ENCODE measurements around the gene RFLNA. TPM values are rescaled to one million over a fixed set of nuclear protein-coding genes. Genes with fewer than 3 reads are reported as not detected.

Gene RFLNA
- polyA plus RNA-seq, 3 donors = 5.4 to 9.3 (median 8.8) TPM

DNA sequence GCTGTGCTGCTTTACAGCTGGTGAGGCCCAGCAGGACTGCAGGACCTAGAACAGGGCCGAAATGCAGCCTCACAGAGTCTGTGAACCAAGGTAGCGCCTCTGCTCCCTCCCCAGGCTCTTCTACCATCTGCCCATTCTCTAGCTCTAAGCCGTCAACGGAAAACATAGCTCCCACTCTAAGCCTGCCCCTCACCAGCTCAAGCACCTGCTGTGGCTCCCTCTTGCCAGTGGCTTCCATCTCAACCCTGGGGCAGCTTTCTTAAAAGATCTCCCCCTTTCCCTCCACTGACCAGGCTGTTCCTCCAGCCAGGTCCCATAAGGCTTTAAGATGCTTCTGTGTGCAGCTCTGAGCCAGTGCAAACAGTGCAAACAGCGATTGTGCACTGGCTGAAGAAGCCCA is 61.3 kb downstream of the RFLNA start:
- no peak for DNase-seq

DNA sequence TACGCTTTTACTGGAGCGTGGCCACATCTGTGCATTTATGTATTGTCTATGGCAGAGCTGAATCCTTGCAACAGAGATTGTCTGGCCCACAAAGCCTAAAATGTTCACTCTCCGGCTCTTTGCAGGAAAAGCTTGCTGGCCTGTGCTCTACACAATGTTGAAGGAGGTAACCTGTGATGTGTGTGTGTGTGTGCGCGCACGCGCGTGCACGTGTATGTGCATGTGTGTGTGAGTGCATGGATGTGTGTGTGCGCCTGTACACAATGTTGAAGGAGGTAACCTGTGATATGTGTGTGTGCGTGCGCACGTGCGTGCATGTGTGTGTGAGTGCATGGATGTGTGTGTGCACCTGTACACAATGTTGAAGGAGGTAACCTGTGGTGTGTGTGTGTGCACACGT is 62.7 kb downstream of the RFLNA start:
- DNase-seq = no peak

DNA sequence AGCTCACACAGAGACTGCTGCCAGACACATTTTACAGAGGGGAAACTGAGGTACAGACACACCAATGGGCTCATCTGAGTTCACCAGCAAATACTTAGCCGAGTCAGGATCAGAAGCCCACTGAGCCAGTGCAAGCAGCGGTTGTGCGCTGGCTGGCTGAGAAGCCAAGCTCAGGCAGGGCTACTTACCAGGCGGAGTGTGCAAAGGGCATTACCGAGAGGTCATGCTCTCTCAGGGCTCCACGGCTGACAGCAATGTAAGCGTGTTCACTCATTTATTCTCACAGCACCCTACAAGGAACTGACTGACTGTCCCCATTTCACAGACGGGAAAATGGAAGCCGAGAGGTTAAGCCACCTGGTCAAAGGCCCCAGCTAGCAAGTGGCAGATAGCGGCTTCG is 63.7 kb downstream of the RFLNA start:
- DNase-seq = no peak

DNA sequence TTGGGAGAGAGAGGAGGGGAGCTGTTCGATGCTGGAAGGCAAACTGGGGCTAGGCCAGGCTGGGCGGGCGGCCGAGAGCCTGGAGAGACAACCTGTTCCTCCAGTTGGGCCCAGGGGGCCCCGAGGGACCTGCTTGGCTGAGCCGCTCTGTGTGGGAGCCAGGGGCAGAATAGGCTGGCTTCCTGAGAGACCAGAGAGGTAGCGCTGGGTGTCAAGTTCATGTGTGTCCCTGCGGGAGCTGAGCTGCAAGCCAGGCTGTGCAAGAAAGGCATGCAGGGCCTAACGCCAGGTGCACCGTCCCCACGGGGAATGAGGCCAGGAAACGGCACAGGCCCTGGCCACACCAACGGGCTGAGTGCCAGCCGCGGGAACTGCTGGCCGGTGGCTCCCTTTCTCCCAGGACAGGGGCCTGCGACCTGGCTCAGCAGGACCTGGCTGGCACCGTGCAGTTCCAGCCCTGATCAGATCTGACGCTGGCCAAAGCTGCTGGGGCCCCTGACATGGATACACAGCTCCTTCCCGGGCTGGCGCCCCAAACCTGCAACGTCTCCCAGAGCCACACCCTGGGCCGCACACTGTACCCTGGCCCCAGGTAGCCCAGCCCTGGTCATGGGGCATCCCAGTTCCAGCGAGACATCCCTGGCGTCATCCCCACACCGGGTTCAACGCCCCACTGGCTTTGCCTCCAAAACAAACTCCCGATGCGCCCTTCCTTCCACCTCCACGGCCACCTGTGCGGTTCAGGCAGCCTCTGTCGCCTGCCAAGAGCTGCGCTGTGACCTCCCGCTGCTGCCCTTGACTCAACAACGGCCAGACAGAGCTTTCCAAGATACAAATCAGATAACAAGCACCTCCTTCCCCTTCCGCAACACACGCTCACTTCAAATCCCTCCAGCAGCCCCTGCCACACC is 65.0 kb downstream of the RFLNA start:
- DNase-seq = peak; percentile 29

DNA sequence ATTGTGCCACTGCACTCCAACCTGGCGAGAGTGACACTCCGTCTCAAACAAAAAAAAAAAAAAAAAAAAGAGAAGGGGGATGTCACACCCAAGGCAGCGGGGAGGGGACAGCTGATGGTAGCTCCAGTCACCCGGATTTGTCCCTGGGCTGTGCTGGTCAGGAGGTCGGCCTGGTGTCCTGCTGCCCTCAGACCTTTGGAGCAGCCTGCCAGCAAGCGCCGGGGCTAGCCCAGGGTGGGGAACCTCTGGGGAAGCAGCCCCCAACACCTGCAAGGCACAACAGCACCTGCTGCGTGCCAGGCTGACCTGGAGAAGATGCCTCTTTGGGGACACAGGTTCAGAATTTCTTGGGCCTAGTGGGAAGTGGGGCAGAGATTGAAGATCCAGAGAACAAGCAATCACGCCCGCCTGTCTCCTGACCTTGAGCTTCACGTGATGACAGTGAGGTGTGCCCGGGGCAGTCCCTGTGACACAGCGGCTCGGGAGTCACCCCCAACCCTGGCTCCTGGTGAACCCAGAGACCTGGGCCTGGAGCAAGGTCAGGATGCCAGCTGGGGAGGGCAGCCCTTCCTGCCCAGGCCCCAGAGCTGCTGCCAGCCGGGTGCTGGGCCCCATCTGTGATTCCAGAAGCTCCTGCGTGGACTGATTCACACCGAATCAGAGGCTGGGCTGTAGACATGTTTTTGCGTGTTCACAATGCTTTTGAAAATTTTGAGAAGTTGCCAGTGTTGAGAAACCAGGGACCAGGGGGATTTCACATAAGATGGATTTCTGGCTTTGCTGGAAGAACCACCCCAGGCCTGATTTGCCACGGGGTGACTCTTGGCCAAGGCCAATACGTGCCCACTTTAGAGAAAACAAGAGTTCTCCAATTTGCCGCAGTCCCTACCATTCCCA is 66.4 kb downstream of the RFLNA start:
- no peak for DNase-seq

DNA sequence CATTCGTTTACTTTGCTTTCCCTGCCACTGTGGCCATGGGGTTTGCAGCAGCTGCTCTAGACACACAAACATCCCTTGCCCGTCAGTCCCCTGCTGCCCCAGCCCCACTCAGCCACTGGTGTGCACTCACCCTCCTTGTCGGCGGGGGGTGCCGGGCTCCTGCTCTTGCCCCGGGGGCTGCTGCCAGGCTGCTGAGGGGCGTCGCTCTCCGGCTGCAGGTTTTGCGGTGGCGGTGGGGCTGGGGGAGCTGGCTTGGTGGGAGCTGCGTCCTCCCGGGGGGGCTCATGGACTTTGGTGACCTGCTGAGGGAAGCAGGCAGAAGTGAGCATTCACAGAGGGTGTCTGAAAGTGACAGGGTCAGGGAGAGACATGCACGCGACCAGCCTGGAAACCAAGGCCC is 67.1 kb downstream of the RFLNA start:
- DNase-seq = no peak

DNA sequence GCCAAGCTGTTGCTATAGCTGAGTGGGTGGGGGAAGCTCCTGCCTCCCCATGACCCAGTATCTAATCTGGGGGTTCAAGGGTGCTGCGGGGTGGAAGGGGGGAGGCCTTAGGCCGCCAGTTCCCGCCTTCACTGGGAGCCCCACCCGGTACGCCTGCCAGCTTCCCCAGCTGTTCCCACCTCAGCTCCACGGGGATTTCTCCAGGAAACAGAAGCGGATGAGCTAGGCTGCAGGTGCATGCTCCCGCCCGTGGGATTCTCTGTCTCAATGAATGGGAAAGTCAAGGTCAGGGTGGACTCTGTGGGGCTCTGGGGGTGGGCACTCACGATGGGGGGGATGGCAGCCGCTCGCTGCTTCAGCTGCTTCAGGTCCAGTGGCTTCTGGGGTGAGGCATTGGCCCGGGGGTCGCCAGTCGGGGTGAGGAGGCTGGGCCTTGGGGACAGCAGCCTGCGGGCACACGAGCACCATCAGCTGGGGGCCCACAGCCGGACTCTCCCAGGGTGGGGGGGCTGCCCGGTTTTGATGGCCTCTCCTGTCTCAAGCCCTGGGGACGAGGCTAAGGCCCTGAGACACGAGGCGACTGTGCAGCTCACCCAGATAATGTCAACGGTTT is 68.6 kb downstream of the RFLNA start:
- no peak for DNase-seq

DNA sequence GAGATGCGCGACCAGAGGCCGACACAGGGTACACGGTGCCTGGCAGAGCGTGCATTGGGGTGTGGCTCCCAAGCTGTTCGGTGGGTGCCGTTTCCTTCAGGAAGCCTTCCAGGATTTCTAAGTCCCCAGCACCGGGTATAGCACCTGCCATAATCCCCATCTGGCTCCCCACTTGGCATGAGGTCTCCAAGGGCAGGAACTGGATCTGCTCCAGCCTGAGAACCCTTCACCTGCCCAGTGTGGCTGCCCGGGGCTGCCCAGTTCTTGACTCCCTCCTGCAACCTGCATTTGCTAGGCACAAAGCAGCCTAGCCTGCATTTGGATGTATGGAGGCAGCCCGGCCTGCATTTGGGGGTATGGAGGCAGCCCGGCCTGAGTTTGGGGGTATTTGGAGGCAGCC is 69.7 kb downstream of the RFLNA start:
- DNase-seq = no peak

Data from renal pelvis (tissue), 4 donors.